Muscle of leg (tissue), 11 donors: ENCODE data around the gene NEK9. TPM values are rescaled to one million over a fixed set of nuclear protein-coding genes. Genes with fewer than 3 reads are reported as not detected.

Source experiments
- DNase-seq: peaks from one replicate; pipeline ENCODE4 v3.0.0; 2013
- H3K27ac ChIP-seq: one replicate; pipeline ENCODE4 v1.5.1; 2013; ENCODE audit warnings: mild to moderate bottlenecking, low read length, control low read depth
- H3K27me3 ChIP-seq: one replicate; pipeline ENCODE4 v1.6.1; 2013; ENCODE audit warnings: low read length; ENCODE audit not compliant: control insufficient read depth, insufficient read depth
- H3K36me3 ChIP-seq: one replicate; pipeline ENCODE4 v1.6.1; 2013; ENCODE audit warnings: low read length; ENCODE audit not compliant: control insufficient read depth, insufficient read depth
- H3K4me1 ChIP-seq: one replicate; pipeline ENCODE4 v1.6.1; 2013; ENCODE audit warnings: low read length; ENCODE audit not compliant: control insufficient read depth, insufficient read depth
- H3K4me3 ChIP-seq: one replicate; pipeline ENCODE4 v1.5.1; 2013; ENCODE audit warnings: low read length, control low read depth
- H3K9me3 ChIP-seq: replicated peaks from 2 replicates; pipeline ENCODE4 v1.6.1; 2013; ENCODE audit warnings: low read depth, low read length; ENCODE audit not compliant: control insufficient read depth
- WGBS: methylation state at CpG from one replicate; pipeline ENCODE4 v1.1.5; 2013; ENCODE audit warnings: missing lambda C conversion rate; ENCODE audit not compliant: insufficient coverage; 5-methylcytosine and 5-hydroxymethylcytosine counted together
- polyA plus RNA-seq, 8 donors: library from polyadenylated mRNA; unstranded; fragments of 120-200 nt; gene quantifications; one replicate each; pipeline versions ENCODE4 v1.2.1 to v1.2.3, GENCODE V29; 2013; ENCODE audit warnings: inconsistent platforms in 1 of 8, low replicate concordance in 1 of 8; ENCODE audit not compliant: insufficient read length in 8 of 8, insufficient read depth in 1 of 8
- total RNA-seq: library from RNA; stranded (reverse); fragments of 120-200 nt; gene quantifications from one replicate; pipeline ENCODE4 v1.2.4, GENCODE V29; 2013

The NEK9 gene
- total and polyA plus RNA-seq, 9 donors: 34.4 to 99.7 (median 81.1) TPM

GRCh38 chr14:75059642-75060041 lies 67.2 kb downstream of the NEK9 start:
- no peaks in the 10 kb centered on the region for H3K9me3 ChIP-seq
- H3K36me3 ChIP-seq: no peaks in the 10 kb centered on the region
- WGBS: no CpG with 5 or more reads among the region's 2 CpGs
- no peak for DNase-seq
- no peaks in the 10 kb centered on the region for H3K27me3 ChIP-seq
- H3K4me1 ChIP-seq: peaks cover 7% of the 10 kb centered on the region
- no peak overlapping the region for H3K27ac ChIP-seq
- H3K4me3 ChIP-seq: no peak overlapping the region

DNA sequence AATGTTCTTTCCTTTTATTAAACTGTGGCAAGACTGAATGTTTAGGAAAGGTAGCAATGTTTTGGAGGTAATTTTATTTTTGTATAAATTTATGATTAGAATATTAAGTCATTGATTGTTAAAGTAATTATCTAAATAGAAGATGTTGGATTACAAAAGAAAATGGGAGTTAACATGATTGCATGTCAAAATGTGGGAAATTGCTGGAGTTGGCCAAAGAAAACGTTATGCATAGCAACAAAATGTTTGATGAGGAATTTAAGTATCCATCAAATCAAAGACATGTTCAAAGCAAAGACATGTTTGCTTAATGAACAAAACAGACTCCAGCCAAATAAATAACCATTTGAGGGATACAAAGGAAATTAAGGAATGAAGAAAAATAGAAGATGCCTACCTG lies 72.4 kb downstream of the NEK9 start:
- no peak for DNase-seq
- Histone ChIP-seq H3K4me3 (no peak overlapping the region), H3K9me3 (no peaks in the 10 kb centered on the region), H3K36me3 (peaks cover 2% of the 10 kb centered on the region), H3K27ac (no peak overlapping the region), H3K27me3 (no peaks in the 10 kb centered on the region), H3K4me1 (peaks cover 7% of the 10 kb centered on the region)
- WGBS: no CpG with 5 or more reads among the region's 1 CpG

DNA sequence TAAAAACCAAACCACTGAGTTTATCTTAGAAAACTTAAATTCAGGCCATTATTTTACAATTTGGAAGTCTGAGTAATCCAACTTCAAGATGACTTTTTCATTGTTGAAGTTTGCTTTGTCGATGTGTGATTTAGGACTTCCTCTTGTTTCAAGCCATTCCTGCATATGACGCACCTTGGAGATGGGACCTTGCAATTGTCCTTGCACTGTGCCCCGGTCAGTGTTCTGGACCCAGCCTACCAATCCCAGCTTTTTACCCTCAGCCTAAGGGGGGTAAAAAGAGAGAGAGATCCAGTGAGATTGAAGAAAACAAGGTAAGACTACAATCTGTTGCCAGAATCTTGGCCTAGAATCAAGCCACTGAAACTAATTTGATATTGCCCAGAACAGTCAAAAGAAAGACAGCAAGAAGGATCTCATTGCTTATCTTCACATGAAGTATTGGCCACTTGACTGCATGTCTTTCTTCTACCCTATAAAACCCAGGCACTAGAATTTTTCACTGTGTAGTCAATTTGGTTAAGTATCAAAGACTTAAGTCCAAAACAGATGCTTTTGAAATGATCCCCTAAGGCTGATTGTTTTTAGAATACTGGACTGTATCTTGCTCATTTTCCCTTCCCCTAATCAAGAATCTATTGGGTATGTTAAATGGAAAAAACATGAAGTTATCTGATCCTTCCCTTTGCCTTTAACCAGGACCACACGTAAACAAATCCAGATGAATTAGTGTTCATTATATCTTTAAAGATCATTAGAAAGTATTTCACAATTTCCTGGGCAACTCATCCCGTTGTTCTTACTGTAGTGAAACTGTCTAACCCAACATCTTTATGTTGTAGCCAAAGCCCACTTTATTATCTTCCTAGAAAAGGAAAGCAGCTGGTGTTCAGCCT lies 73.2 kb downstream of the NEK9 start:
- WGBS: 25% methylated on average over 1 of the region's 5 CpGs
- no peak overlapping the region for H3K4me3 ChIP-seq
- no peaks in the 10 kb centered on the region for H3K27me3 ChIP-seq
- peaks cover 8% of the 10 kb centered on the region for H3K36me3 ChIP-seq
- H3K27ac ChIP-seq: no peak overlapping the region
- H3K9me3 ChIP-seq: no peaks in the 10 kb centered on the region
- peaks cover 7% of the 10 kb centered on the region for H3K4me1 ChIP-seq
- no peak for DNase-seq

DNA sequence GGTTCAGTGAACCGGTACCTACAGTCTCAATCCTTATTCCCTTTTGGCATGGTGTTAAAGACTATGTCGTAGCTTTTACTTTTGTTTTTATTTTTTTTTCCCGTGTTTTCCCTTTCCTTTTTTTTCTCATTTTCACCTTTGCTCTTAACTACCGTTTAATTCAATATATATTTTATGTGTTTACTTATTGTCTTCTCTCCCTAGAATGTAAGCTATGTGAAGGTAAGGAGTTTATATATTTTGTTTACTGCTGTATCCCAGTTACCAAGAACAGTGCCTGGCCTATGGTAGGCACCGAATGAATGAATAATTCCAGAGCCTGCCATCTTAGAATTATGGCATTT lies 75.3 kb downstream of the NEK9 start:
- H3K36me3 ChIP-seq: peaks cover 11% of the 10 kb centered on the region
- H3K4me1 ChIP-seq: peaks cover 7% of the 10 kb centered on the region
- H3K27ac ChIP-seq: peak overlapping the region; percentile 87
- H3K4me3 ChIP-seq: peak overlapping the region; percentile 62
- no peaks in the 10 kb centered on the region for H3K27me3 ChIP-seq
- no peak for DNase-seq
- no peaks in the 10 kb centered on the region for H3K9me3 ChIP-seq
- no CpG with 5 or more reads among the region's 5 CpGs for WGBS

- 0% methylated on average over 55 of the region's 59 CpGs for WGBS
- Histone ChIP-seq H3K4me3 (peak within 1 kb of the TSS; percentile 62), H3K36me3 (peaks cover 11% of the 10 kb centered on the region), H3K27me3 (no peaks in the 10 kb centered on the region), H3K27ac (peak within 1 kb of the TSS; percentile 87), H3K4me1 (peaks cover 7% of the 10 kb centered on the region), H3K9me3 (no peaks in the 10 kb centered on the region)
- peak; percentile 92 for DNase-seq
These were observed 75.8 kb downstream of the NEK9 start, which contains the start of gene MLH3 for GRCh38 chr14:75050852-75051555. MLH3 (minus strand) TSS chr14:75051467; CDS start chr14:75049655, 1,812 bp downstream.

DNA sequence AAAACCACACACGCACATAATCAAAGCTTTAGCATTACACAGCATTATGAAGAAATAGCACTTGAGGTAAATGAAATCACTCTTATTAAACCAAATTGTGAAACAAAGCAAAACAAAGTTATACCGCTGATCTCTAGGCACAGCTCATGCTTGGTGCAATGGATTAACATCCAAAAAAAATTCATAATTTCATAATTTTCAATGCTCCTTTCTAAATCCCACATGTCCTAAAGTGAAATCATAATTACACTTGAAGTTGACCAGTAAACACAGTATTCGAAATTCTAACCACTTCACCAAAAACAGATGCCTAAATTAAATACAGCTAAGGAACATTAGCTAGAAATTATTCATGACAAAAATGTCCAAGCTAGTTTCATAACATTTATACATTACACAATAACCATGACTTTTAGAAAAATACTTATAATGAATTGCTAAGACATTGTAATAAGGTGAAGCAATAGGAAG lies 77.1 kb downstream of the NEK9 start:
- Histone ChIP-seq H3K9me3 (no peaks in the 10 kb centered on the region), H3K27ac (no peak overlapping the region), H3K4me1 (peaks cover 9% of the 10 kb centered on the region), H3K4me3 (no peak overlapping the region), H3K27me3 (no peaks in the 10 kb centered on the region), H3K36me3 (peaks cover 11% of the 10 kb centered on the region)
- no peak for DNase-seq
- WGBS: 100% methylated on average over 1 of the region's 3 CpGs

DNA sequence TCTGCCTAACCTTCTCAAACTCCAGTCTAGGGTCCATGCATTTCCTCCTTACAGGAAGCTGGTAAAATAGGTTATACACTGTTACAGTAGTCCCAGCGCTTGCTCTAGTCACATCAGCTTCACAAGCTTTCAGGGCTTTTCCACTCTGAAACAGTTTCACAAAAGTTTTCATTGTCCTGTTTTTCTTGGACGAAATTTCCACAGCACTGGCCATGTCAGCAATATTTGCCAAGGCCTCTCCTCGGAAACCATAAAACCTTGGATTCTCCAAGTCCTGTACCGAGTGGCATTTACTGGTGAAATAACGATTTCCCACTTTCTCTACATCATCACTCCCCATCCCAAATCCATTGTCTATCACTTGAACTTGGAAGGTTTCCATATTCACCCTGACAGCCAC lies 77.7 kb downstream of the NEK9 start:
- no peak overlapping the region for H3K27ac ChIP-seq
- peaks cover 10% of the 10 kb centered on the region for H3K4me1 ChIP-seq
- no peak overlapping the region for H3K4me3 ChIP-seq
- WGBS: 93% methylated on average over 5 of the region's 5 CpGs
- DNase-seq: no peak
- no peaks in the 10 kb centered on the region for H3K27me3 ChIP-seq
- peaks cover 11% of the 10 kb centered on the region for H3K36me3 ChIP-seq
- H3K9me3 ChIP-seq: no peaks in the 10 kb centered on the region

- WGBS: no CpG with 5 or more reads among the region's 2 CpGs
- Histone ChIP-seq H3K27ac (no peak overlapping the region), H3K4me1 (peaks cover 10% of the 10 kb centered on the region), H3K36me3 (peaks cover 11% of the 10 kb centered on the region), H3K4me3 (no peak overlapping the region), H3K9me3 (no peaks in the 10 kb centered on the region), H3K27me3 (no peaks in the 10 kb centered on the region)
- no peak for DNase-seq
These were observed 78.7 kb downstream of the NEK9 start for GRCh38 chr14:75048101-75048500.

GRCh38 chr14:75047506-75047905 lies 79.3 kb downstream of the NEK9 start:
- H3K4me1 ChIP-seq: peaks cover 10% of the 10 kb centered on the region

GRCh38 chr14:75046899-75047298 lies 79.9 kb downstream of the NEK9 start:
- WGBS: 100% methylated on average over 1 of the region's 3 CpGs
- H3K27ac ChIP-seq: no peak overlapping the region
- no peaks in the 10 kb centered on the region for H3K27me3 ChIP-seq
- DNase-seq: no peak
- no peak overlapping the region for H3K4me3 ChIP-seq
- peaks cover 10% of the 10 kb centered on the region for H3K4me1 ChIP-seq
- peaks cover 12% of the 10 kb centered on the region for H3K36me3 ChIP-seq
- no peaks in the 10 kb centered on the region for H3K9me3 ChIP-seq

More at GRCh38 chr14:75047506-75047905, 79.3 kb downstream of the NEK9 start:
- no peaks in the 10 kb centered on the region for H3K9me3 ChIP-seq
- H3K36me3 ChIP-seq: peaks cover 10% of the 10 kb centered on the region
- H3K27me3 ChIP-seq: no peaks in the 10 kb centered on the region
- no CpG with 5 or more reads among the region's 4 CpGs for WGBS
- H3K27ac ChIP-seq: no peak overlapping the region
- no peak overlapping the region for H3K4me3 ChIP-seq
- no peak for DNase-seq
